Stimulated activated CD4-positive, alpha-beta T cell treated with anti-CD3 and anti-CD28 coated beads, Interleukin-1b, Interleukin-23, amount 100 ng/mL, for 1 hour (primary cell): Measurements from ENCODE around the gene LMTK2.
A peak's percentile ranks its signal among the peaks of the same experiment; 100 is the strongest.

ENCODE experiments used
- DNase-seq, 2 donors: peaks; one replicate each; pipeline ENCODE4 v3.0.0-alpha.2; 2020; ENCODE audit warnings: low read depth in 2 of 2

The LMTK2 gene

GRCh38 chr7:98137134-98137825 is 30.6 kb downstream of the LMTK2 start:
- no peak for DNase-seq

GRCh38 chr7:98137826-98138151 is 31.1 kb downstream of the LMTK2 start:
- no peak for DNase-seq

DNA sequence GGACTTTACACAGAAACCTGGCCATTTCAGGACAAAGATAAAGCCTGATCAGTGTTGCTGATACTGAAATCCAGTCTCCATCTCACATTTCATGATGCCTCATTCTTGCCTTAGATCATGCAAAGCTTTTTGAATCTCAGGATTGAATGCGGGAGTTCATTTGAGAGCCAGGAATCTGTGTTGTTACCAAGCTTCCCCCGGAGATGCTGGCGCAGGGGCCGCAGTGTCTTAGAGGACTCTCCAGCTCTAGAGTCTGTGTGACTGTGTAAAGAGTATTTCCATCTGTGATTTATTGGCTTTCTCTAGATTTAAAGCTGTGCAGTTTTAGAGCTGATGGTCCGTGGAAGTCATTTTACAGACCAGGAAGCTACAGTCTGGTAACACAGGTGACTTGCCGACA is 32.0 kb downstream of the LMTK2 start:
- no peak for DNase-seq

GRCh38 chr7:98142658-98143057 is 36.0 kb downstream of the LMTK2 start:
- DNase-seq, result no peak

GRCh38 chr7:98148607-98149006 is 41.9 kb downstream of the LMTK2 start:
- no peak for DNase-seq

DNA sequence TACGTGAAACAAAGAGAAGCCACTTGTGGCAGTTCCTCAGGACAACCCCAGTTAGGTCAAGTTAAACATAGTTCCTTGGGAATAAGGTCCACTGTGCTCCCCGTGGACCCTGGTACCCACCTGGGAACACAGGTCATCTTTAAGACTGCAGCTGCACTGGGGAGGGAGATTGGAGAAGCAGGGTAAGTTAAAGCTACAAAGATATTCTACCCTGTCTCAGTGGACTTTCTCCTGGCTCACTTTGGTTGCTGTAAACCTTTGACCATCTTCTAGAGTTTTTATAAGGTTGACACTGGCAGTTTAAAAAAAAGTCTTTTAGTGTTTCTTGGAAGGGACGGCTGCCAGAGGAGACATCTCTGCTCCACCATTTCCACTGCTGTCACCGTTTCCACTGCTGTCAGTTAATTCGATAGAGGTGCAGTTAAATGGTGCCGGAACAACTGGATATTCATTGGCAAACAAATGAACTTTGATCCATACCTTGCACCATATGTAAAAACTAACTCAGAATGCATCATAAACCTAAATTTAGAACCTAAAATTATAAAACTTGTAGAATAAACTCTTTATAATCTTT is 42.5 kb downstream of the LMTK2 start:
- DNase-seq, result no peak

GRCh38 chr7:98151884-98152283 is 45.2 kb downstream of the LMTK2 start:
- DNase-seq, result no peak

DNA sequence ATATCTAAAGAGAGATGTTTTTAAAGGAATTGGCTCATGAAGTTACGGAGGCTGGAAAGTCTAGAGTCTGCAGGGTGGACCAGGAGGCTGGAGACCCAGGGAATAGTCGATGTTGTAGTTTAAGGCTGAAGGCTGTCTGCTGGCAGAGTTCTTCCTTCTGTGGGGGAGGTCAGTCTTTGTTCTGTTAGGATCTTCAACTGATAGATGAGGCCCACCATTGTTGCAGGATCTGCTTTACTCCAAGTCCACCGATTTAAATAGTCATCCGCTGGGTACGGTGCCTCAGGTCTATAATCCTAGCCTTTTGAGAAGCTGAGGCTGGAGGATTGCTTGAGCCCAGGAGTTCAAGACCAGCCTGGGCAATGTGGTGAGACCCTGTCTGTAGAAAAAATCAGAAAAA is 50.0 kb downstream of the LMTK2 start:
- DNase-seq, result no peak

GRCh38 chr7:98157761-98158160 is 51.1 kb downstream of the LMTK2 start:
- DNase-seq, result no peak

DNA sequence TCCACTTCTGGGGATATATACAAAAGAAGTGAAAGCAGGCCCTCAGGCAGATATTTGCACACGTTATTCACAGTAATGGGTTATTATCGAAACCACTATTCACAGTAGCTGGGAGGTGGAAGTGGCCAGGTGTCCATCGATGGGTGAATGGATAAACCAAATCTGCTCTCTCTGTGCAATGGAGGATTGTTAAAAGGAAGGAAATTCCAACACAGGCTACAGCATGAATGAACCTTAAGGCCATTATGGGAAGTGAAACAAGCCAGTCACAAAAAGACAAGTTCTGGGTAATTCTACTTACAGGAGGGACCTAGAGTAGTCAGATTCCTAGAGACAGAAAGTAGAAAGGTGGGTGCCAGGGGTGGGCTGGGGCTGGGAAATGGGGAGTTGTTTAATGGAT is 56.1 kb downstream of the LMTK2 start:
- no peak for DNase-seq

- DNase-seq, result no peak
Observed at GRCh38 chr7:98163269-98163668, 56.6 kb downstream of the LMTK2 start.

- DNase-seq, result no peak
Observed at GRCh38 chr7:98163704-98164494, 57.2 kb downstream of the LMTK2 start.

DNA sequence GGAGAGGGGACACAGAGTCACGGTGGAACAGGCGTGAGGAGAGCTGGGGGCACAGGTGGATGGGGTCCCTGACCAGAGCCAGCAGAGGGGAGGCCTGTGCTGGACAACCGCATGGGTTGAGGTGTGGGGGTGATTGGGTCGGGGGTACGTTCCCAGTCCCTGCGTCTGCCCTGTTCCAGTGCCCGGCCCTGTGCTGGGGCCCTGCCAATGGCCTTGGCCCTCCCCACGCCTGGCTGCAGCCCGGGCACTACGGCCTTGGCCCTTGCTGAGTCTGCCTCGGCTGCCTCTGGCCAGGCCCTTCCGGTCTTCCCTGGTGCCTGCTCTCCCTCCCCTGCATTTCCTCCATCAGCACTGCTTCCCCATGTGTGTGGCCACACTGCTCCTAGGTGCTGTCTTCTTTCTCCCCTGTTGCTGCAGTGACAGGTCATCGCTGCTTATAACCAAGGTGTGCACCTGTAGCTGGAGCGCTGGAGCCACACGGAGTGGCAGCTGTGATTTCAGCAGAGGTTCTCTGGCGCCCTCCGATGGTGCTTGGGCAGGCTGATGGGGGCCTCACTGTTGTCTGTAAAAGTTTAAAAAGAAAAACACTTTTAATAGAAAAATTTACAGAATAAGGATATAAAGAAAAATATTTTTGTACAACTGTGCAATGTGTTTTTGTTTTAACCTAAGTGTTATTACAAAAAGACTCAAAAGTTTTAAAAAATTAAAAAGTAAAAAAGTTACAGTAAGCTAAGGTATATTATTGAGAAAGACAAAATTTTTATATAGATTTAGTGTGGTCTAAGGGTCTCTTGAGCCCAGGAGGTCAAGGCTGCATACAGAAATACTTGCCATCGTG is 59.4 kb downstream of the LMTK2 start:
- no peak for DNase-seq

- DNase-seq, result no peak
Observed at GRCh38 chr7:98166668-98166970, 60.0 kb downstream of the LMTK2 start.

DNA sequence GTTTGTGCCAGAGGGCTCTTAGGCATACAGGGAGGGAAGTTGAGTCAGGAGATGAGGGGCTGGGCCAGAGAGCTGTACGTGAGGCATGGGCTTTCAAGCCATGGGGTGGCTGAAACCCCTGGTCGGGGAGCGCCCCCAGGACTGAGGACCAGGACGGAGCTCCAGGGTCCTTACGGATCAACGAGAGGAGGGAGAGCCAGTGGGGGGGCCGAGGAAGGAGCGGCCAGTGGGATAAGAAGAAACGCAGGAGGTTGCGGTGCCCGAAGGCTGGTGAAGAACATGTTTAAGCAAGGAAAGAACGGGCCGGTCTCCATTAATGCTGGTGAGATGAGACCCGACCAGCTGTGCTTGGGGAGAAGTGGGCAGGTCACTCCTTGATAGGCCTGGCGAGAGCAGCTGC is 61.0 kb downstream of the LMTK2 start:
- DNase-seq, result no peak

DNA sequence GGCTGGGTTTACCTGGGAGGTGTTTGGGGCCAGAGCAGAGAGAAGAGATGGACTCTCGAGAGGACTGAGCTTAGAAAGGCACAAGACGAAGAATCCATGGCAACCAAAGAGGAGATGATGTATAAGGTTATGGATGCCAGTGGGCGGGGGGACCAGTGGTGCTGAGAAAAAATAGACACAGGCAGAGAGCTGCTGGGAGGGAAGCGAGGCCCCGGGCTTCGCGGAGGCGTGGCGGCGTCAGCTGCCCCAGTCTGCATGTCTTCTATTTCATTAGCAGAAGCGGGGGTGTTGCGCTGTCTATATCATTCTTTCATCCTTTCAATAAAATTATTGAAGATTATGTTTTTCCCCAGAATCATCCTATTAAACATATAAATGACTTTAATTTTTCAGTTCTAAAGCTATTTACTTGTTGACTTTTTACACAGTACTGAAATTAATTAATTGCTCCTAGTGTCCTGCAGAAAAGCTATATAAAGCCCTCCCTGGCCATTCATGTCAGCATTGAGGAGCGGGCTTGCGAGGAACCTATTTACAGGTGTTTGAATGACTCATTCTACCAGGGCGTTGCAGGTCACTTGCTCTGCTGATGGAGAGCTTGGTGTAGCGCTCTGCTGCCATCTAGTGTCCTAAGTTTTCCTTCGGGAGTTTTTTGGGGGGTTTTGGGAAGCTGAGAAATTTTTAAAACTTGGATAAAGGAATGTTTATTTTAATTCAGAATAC is 61.7 kb downstream of the LMTK2 start:
- DNase-seq, result peak; percentile 30 to 31

DNA sequence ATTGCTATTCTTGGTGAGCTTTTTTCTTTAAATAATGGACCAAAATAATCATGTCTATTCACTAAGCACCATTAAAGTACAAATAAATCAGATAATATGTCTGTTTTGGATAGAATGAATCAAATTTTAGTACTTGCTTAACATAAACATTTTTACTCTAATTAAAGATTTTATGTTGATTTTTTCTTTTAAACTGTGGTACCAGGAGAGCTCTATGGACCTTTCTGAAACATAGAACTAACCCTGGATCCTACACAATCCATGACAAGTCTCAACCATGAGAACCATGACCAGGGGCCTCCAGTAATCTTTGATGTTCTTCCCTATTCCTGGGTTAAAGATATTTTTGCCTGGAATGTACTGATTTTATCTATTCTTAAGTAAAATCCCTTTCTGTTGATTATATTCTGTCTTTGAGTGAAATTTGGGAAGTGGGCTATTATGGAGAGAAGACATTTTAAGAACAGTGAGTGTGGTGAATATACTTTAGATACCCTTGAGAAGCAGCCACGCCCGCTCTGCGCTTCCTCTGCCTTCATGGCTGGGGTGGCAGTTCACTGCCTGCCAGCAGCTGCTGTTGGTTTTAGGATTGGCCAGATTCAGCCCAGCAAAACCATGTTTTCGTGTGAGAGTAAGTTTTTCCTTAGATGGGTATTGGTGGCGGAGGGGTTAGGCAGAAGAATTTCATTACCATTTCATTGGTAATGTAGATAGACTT is 62.4 kb downstream of the LMTK2 start:
- DNase-seq, result no peak

DNA sequence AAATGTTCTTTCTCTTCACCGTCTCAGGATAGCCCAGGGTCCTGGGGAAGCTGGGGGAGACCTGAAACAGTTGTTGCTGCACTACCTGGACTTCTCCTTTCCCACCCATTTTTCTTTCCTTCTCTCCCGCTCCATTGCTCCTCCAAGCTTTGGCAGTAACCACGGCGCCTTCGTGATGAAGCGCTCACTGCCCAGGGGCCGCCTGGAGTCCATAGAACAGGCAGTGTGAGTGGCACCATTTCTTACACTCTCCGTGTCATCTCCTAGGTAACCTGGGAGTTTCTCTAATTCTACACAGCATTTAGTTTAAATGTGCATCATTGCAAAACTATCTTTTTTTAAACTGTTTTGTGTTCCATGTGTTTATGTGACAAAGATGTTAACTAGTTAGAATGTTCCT is 64.3 kb downstream of the LMTK2 start:
- no peak for DNase-seq

DNA sequence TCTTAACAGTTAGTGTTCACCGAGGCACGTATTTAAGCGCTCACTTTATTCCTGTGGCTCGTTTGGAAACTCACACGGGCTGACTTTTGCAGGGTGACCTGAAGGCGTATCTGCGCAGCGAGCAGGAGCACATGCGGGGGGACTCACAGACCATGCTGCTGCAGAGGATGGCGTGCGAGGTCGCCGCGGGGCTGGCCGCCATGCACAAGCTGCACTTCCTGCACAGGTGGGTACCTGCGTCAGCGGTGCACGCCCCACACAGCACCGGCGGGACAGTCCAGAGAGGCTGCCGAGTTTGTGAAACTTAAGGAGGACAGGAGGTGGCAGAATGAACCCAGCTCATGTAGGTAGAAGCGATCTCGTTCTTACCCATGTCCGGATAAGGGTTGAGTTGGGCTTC is 64.8 kb downstream of the LMTK2 start:
- no peak for DNase-seq

DNA sequence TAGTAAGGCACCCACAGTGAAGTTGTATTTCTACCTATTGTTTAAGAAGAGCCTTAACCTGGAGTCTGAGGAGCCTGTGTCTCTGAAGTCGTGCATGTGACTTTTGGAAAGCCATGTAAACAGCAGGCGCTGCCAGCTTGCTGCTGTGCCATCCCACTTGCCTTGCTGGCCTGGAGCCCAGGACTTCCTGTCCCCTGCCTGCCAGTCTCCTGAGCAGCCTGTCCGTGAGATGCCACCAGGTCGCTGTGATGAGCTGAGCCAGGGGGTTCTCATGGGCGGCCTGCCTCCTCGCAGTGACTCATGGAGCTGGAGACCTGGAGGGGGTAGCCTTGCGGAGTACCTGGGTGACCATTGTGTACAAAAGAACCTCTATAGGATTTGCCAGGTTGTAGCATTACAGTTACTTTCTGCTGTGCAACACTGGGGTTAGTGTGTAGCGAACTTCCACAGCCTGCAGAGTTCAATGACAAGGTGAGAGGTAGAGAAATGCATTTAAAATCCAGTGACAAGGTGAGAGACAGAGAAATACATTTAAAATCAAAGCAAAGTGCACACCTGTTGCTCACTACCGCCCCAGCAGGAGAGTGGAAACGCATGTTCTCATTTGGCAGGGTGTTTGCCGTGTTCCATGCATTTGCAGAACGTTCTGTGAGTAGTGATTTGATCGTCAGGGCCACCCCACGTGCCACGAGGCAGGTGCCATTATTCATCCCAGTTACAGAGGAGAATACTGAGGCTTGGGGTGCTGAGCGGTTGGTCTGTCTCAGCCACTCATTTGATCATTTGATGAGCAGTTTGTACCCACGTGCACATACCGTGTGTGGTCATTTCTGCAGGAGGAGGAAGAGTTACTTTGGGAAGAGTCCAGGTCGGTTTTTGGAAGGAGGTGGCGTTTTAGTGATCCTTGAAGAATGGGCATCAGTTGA is 67.9 kb downstream of the LMTK2 start:
- no peak for DNase-seq
